ENCODE measurements around the gene MYL11. TPM values are rescaled to one million over a fixed set of nuclear protein-coding genes. Genes with fewer than 3 reads are reported as not detected.

The MYL11 gene
- total RNA-seq, 3 donors from 2014 or later (not counting 1 experiment from before 2014, with no cell fraction given) = 2.9 to 8.0 (median 7.2) TPM

- no peak overlapping the region for H3K4me3 Mint-ChIP-seq
- intact Hi-C loops (cut with micrococcal nuclease) = no loop called here
- Histone ChIP-seq H3K36me3 (ENCODE audit: control insufficient read depth, insufficient read depth, low read length) (peaks cover 16% of the 10 kb centered on the region), H3K9me3 (ENCODE audit: control insufficient read depth, insufficient read depth, low read length) (no peaks in the 10 kb centered on the region), H3K27ac (ENCODE audit: low read length) (peak overlapping the region; percentile 99), H3K4me1 (ENCODE audit: control insufficient read depth, insufficient read depth, low read length) (peaks cover 56% of the 10 kb centered on the region), H3K4me3 (ENCODE audit: low read length) (no peak overlapping the region), H3K27me3 (ENCODE audit: control insufficient read depth, insufficient read depth, low read length) (no peaks in the 10 kb centered on the region)
- H3K4me1 Mint-ChIP-seq = peaks cover 43 to 52% of the 10 kb centered on the region in 2 donors
- no peak for ATAC-seq
- H3K36me3 Mint-ChIP-seq = no peaks in the 10 kb centered on the region
- peak overlapping the region; percentile 99 to 100 for H3K27ac Mint-ChIP-seq
- H3K9me3 Mint-ChIP-seq = no peaks in the 10 kb centered on the region
- TF ChIP-seq, protein P1, sequence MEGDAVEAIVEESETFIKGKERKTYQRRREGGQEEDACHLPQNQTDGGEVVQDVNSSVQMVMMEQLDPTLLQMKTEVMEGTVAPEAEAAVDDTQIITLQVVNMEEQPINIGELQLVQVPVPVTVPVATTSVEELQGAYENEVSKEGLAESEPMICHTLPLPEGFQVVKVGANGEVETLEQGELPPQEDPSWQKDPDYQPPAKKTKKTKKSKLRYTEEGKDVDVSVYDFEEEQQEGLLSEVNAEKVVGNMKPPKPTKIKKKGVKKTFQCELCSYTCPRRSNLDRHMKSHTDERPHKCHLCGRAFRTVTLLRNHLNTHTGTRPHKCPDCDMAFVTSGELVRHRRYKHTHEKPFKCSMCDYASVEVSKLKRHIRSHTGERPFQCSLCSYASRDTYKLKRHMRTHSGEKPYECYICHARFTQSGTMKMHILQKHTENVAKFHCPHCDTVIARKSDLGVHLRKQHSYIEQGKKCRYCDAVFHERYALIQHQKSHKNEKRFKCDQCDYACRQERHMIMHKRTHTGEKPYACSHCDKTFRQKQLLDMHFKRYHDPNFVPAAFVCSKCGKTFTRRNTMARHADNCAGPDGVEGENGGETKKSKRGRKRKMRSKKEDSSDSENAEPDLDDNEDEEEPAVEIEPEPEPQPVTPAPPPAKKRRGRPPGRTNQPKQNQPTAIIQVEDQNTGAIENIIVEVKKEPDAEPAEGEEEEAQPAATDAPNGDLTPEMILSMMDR (IDR thresholded peaks at IDR 0.05) = no peak
- 95% methylated on average over 7 of the region's 8 CpGs for WGBS (ENCODE audit: insufficient coverage)
- no peaks in the 10 kb centered on the region for H3K27me3 Mint-ChIP-seq (ENCODE audit: low read depth in 2 of 2)
- no peak for DNase-seq
Observed at GRCh38 chr16:30376461-30376902, 1.9 kb downstream of the MYL11 start.

DNA sequence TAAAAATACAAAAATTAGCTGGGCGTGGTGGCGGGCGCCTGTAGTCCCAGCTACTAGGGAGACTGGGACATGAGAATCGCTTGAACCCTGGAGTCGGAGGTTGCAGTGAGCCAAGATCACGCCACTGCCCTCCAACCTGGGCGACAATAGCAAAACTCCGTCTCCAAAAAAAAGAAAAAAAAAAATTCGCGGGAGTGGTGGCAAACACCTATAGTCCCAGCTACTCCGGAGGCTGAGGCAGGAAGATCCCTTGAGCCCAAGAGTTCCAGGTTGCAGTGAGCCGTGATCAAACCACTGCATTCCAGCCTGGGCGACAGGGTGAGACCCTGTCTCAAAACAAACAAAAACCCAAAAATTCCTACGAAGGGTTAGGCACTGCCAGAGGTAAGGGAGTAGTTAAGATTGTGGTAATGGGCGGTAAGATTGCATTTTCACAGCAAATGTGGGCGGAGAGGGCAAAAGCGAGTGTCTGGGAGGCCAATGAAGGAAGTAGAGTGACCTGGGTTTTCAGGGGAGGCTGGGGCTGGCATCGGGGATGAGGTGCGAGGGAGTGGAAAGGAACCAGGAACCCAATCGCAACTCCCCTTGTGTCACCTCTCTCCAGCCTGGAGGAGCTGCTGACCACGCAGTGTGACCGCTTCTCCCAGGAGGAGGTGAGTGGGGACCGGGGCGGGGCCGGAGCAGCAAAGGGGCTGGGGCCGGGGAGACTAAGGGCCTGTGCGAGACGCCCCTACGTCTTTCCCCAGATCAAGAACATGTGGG lies 2.6 kb downstream of the MYL11 start:
- Mint-ChIP-seq H3K36me3 (no peaks in the 10 kb centered on the region), H3K27ac (peak overlapping the region; percentile 99 to 100), H3K4me1 (peaks cover 41 to 52% of the 10 kb centered on the region in 2 donors), H3K27me3 (ENCODE audit: low read depth in 2 of 2) (no peaks in the 10 kb centered on the region), H3K4me3 (peak overlapping the region; percentile 97), H3K9me3 (no peaks in the 10 kb centered on the region)
- Histone ChIP-seq H3K9me3 (ENCODE audit: control insufficient read depth, insufficient read depth, low read length) (no peaks in the 10 kb centered on the region), H3K4me1 (ENCODE audit: control insufficient read depth, insufficient read depth, low read length) (peaks cover 58% of the 10 kb centered on the region), H3K27me3 (ENCODE audit: control insufficient read depth, insufficient read depth, low read length) (no peaks in the 10 kb centered on the region), H3K36me3 (ENCODE audit: control insufficient read depth, insufficient read depth, low read length) (peaks cover 16% of the 10 kb centered on the region), H3K27ac (ENCODE audit: low read length) (peak overlapping the region; percentile 99), H3K4me3 (ENCODE audit: low read length) (peak overlapping the region; percentile 64)
- intact Hi-C loops (cut with micrococcal nuclease) = no loop called here
- TF ChIP-seq, protein P1 (IDR thresholded peaks at IDR 0.05) = no peak
- ATAC-seq = no peak
- WGBS (ENCODE audit: insufficient coverage) = 40% methylated on average over 29 of the region's 29 CpGs
- no peak for DNase-seq

- Histone ChIP-seq H3K9me3 (ENCODE audit: control insufficient read depth, insufficient read depth, low read length) (no peaks in the 10 kb centered on the region), H3K4me3 (ENCODE audit: low read length) (peak overlapping the region; percentile 64), H3K36me3 (ENCODE audit: control insufficient read depth, insufficient read depth, low read length) (peaks cover 16% of the 10 kb centered on the region), H3K27me3 (ENCODE audit: control insufficient read depth, insufficient read depth, low read length) (no peaks in the 10 kb centered on the region), H3K27ac (ENCODE audit: low read length) (peak overlapping the region; percentile 99), H3K4me1 (ENCODE audit: control insufficient read depth, insufficient read depth, low read length) (peaks cover 63% of the 10 kb centered on the region)
- H3K36me3 Mint-ChIP-seq = no peaks in the 10 kb centered on the region
- H3K4me3 Mint-ChIP-seq = peak overlapping the region; percentile 97
- intact Hi-C loops (cut with micrococcal nuclease) = loop anchor here (1.0 to 2.0 kb wide), 2 partner anchors 8 to 43 kb away; partner anchors contain the start of gene TBC1D10B
- no peaks in the 10 kb centered on the region for H3K9me3 Mint-ChIP-seq
- ATAC-seq (peak; percentile 46 to 64 (median 52)), DNase-seq (peak; percentile 80 to 96)
- TF ChIP-seq, protein P1 (IDR thresholded peaks at IDR 0.05) = no peak
- H3K27ac Mint-ChIP-seq = peak overlapping the region; percentile 99 to 100
- H3K27me3 Mint-ChIP-seq (ENCODE audit: low read depth in 2 of 2) = no peaks in the 10 kb centered on the region
- peaks cover 46 to 55% of the 10 kb centered on the region in 2 donors for H3K4me1 Mint-ChIP-seq
- 0% methylated on average over 39 of the region's 39 CpGs for WGBS (ENCODE audit: insufficient coverage)
Observed at GRCh38 chr16:30377812-30378235, 3.2 kb downstream of the MYL11 start.
